GM21576 (cell line): Measurements from ENCODE around the gene SGCD.
"Not testable (repeated sequence)": the region's sequence is repeated elsewhere in the genome, so short reads cannot be mapped to it uniquely, and the experiment has no call there.

ENCODE experiments used
- ATAC-seq: cut with Tn5 transposase; IDR thresholded peaks from one replicate; pipeline ENCODE4 v1.9.1; 2021; ENCODE audit warnings: mild to moderate bottlenecking, moderate library complexity; ENCODE audit not compliant: unreplicated experiment

The SGCD gene

GRCh38 chr5:156552855-156553358 lies 225.9 kb downstream of the SGCD start:
- ATAC-seq: no peak

- no peak for ATAC-seq
These were observed 229.9 kb downstream of the SGCD start for GRCh38 chr5:156556666-156557406.

GRCh38 chr5:156560002-156560401 lies 233.0 kb downstream of the SGCD start:
- ATAC-seq: no peak

- ATAC-seq: no peak
These were observed 234.7 kb downstream of the SGCD start for GRCh38 chr5:156561651-156562050.

GRCh38 chr5:156570615-156571014 lies 243.7 kb downstream of the SGCD start:
- ATAC-seq: no peak

GRCh38 chr5:156581725-156582124 lies 254.8 kb downstream of the SGCD start:
- ATAC-seq: no peak

GRCh38 chr5:156582193-156582598 lies 255.2 kb downstream of the SGCD start:
- no peak for ATAC-seq

GRCh38 chr5:156584871-156585270 lies 257.9 kb downstream of the SGCD start:
- no peak for ATAC-seq

- ATAC-seq: no peak
These were observed 259.0 kb downstream of the SGCD start for GRCh38 chr5:156585999-156586398.

GRCh38 chr5:156587012-156587411 lies 260.0 kb downstream of the SGCD start:
- no peak for ATAC-seq

GRCh38 chr5:156588306-156588705 lies 261.3 kb downstream of the SGCD start:
- no peak for ATAC-seq

- ATAC-seq: no peak
These were observed 262.4 kb downstream of the SGCD start for GRCh38 chr5:156589104-156589945.

- ATAC-seq: no peak
These were observed 262.9 kb downstream of the SGCD start for GRCh38 chr5:156589946-156590216.

- ATAC-seq: no peak
These were observed 264.0 kb downstream of the SGCD start for GRCh38 chr5:156590978-156591377.

GRCh38 chr5:156591631-156592030 lies 264.7 kb downstream of the SGCD start:
- no peak for ATAC-seq

- ATAC-seq: no peak
These were observed 266.6 kb downstream of the SGCD start for GRCh38 chr5:156593546-156593945.

GRCh38 chr5:156594406-156594805 lies 267.4 kb downstream of the SGCD start:
- no peak for ATAC-seq

GRCh38 chr5:156595132-156595787 lies 268.3 kb downstream of the SGCD start:
- no peak for ATAC-seq

- ATAC-seq: no peak
These were observed 270.3 kb downstream of the SGCD start for GRCh38 chr5:156597276-156597675.

- ATAC-seq: no peak
These were observed 272.0 kb downstream of the SGCD start for GRCh38 chr5:156598964-156599363.

GRCh38 chr5:156610582-156610981 lies 283.6 kb downstream of the SGCD start:
- ATAC-seq: not testable (repeated sequence)

GRCh38 chr5:156615901-156616300 lies 288.9 kb downstream of the SGCD start:
- no peak for ATAC-seq
